Measurements from ENCODE around the gene PHOSPHO2.

The PHOSPHO2 gene

DNA sequence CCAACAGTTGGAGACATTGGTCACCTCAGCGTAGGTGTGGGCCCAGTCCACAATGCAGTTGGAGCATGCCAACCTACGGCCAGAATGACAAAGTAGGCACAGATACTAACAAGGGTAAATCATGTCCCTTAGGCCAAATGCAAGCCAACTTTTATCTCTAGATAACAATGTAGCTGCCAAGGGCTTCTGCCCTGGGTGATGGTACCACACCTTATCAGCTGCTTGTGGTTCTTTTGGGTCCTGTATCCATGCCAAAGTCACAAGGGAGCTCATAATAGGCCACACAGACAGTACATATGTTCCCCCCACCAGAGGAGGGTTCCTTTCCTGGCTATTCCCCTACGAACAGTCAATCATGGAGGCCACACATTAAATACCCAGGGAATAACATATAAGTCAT, 19.1 kb downstream of the PHOSPHO2 start:
- intact Hi-C loops (cut with DNase I), result no loop called here
- no peak for DNase-seq

- DNase-seq, result peak in 20 of 42 donors; percentile 17 to 77 (median 44)
- intact Hi-C loops (cut with DNase I), result no loop called here
Observed at GRCh38 chr2:169714699-169715098, 20.4 kb downstream of the PHOSPHO2 start.

GRCh38 chr2:169715379-169716237, 21.3 kb downstream of the PHOSPHO2 start:
- intact Hi-C loops (cut with DNase I), result no loop called here
- DNase-seq, result peak in 1 of 42 donors; percentile 9

DNA sequence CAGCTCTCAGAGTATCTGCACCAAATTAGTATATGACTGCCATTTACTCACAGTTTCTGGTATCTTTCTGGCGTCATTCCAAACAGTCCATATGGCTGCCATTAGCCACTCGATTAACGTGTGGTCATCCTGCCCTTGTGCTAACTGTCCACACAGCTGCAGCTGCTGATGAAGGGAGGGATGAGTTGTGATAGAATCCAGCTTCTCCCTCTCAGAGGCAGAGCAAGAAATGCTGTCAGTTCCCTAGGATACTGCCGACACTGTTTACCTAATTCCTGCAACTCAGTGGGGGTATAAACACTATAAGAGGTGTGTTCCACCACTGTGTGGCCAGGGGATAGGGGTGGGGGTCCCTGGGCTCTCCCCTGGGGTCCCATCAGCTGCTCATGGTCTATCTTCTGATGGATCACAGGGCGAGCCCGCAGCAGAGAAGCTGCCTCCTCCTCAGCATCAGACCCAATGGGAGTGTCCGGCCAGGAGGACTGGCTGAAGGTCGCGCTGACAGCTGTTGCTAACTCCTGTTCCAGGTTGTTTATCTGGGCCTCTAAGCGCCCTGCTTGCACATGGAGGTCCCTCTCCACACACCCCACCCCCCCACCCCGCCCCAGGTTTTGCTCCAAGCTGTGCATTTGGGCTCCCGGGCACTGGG, 22.1 kb downstream of the PHOSPHO2 start:
- DNase-seq, result no peak

DNA sequence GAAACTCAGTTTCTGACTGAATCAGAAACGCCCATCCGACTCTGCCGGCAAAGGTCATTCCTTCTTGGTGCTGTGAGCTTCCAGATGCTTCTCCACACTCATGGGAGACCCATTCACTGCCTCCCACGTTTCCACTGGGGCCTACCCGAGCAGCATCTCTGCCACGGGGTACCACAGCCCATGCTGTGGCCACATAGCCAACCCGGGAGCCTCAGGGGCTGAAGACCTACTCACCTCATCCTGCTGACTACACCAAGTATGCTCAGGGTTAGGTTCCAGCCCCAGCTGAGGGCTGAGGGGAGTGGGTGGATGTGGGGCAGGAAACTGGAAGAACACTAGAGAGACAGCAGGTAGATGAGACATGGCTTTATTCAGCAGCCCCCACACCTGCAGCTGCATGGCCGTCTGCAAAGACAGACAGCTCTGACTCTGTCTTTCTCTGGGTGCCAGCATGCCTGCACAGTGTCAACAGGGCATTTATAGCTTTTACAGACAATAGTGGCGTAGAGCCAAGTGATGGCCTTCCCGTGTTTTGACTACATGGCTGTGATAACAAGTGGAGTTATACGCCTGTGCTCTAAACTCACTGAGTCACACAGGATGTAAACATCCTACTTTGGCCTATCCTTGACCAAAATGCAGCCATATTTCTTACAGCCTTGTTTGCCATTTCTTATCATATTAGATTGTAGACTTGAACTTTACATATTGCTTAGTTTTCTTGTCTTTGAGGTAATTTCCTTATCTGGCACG, 22.8 kb downstream of the PHOSPHO2 start:
- DNase-seq, result peak in 6 of 42 donors; percentile 11 to 37 (median 25)
- intact Hi-C loops (cut with DNase I), result no loop called here

More for the DNA sequence above, 22.1 kb downstream of the PHOSPHO2 start:
- intact Hi-C loops (cut with DNase I), result no loop called here

DNA sequence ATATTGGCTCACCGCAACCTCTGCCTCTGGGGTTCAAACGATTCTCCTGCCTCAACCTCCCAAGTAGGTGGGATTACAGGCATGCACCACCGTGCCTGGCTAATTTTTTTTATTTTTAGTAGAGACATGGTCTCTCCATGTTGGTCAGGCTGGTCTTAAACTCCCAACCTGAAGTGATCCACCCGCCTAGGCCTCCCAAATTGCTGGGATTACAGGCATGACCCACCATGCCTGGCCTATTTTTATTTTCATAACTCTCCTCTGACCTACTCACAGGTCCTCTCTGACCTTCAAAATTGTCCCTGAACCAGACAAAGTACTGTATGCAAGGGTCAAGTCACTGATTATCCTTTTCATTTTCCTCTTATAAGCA, 23.4 kb downstream of the PHOSPHO2 start:
- intact Hi-C loops (cut with DNase I), result no loop called here

DNA sequence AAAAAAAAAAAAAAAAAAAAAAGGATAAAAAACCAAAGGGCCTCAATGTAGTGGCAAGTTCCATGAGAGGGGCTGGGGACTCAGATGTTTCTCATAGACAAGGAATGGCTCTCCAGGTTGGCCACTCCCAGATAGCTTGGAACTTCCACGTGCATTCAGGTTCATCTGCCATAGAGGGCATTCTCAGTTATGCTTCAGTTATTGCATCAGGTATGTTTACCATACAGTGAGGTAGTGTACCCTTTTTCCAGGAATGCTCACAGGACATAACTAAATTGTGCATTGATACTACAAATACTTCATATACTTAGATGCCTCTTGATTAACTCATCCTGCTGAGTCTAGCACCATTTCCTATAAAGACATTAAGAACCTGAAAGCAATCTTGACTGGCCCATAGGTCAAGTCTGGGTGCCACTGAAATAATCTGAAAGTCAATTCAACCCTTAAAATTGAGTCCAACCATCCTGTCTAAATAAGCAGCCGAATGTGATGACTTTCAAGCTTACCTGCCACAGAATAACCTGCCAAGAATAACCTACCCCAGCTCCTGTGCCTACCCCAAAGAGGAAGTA, 24.7 kb downstream of the PHOSPHO2 start:
- no peak for DNase-seq
- intact Hi-C loops (cut with DNase I), result no loop called here

More for the DNA sequence above, 23.4 kb downstream of the PHOSPHO2 start:
- DNase-seq, result no peak

GRCh38 chr2:169721016-169721415, 26.7 kb downstream of the PHOSPHO2 start:
- no peak for DNase-seq
- intact Hi-C loops (cut with DNase I), result no loop called here

DNA sequence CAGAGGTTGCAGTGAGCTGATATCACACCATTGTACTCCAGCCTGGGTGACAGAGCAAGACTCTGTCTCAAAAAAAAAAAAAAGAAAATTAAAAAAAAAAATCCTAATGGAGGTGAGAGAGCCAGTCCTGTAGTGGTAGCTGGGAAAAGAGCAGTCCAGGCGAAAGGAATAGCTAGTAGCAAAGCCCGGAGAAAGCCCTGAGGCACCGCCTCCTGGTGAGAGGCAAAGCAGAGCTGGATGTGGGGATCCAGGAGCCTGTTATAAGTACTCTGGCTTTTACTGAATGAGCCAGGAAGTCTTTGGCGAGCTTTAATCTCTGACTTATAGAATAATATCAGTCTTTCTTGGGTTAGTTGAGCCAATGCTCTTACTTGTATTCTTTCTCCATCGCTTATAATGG, 32.8 kb downstream of the PHOSPHO2 start:
- intact Hi-C loops (cut with DNase I), result no loop called here

DNA sequence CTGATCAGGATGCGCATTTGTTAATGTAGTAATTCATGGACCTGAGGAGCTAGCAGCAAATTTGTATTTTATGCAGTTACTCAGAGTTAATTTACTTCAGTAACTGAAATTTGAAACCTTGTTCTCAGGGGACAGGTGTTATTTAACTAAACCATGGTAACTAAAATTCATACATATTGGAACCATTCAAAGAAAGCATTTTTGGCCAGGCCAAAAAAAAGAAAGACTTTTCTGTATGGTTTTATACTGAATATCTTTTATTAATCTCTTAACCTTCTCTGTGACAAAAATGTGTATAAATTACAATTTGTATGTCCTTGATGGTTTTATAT, 35.0 kb downstream of the PHOSPHO2 start:
- intact Hi-C loops (cut with DNase I), result no loop called here
- DNase-seq, result no peak

More for the DNA sequence above, 32.8 kb downstream of the PHOSPHO2 start:
- DNase-seq, result no peak

- intact Hi-C loops (cut with DNase I), result no loop called here
Observed at GRCh38 chr2:169732075-169732474, 37.8 kb downstream of the PHOSPHO2 start.

DNA sequence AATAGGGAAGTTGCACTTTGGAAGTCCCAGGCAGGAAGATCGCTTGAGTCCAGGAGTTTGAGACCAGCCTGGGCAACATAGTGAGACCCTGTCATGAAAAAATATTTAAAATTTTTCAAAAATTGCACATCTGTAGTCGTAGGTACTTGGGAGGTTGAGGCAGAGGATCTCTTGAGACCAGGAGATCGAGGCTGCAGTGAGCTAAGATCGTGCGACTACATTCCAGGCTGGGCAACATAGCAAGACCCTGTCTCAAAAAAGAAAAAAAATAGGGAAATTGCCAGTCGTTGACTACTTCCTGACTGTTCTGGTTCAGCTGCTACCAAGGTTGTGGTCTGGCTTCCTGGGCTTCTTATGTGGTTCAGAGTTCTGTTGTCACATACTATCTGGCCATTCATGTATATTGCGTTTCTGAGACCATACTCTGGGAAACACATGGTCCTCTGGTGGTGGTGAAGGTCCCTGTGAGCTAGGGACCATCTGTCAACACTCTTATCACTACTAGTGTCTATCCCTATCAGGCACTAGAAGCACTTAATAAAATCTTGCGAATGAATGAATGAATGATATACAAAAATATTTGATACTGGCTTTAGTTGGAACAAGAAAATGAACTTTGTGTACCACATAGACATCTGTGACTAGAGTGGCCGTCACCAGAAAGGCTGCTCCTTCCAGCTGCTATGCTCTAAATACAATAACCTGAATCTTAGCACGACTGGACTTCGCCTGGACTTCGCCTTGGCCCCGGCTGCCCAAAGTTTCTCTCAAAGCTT, 38.5 kb downstream of the PHOSPHO2 start:
- intact Hi-C loops (cut with DNase I), result no loop called here
- no peak for DNase-seq

More at GRCh38 chr2:169732075-169732474, 37.8 kb downstream of the PHOSPHO2 start:
- DNase-seq, result no peak

DNA sequence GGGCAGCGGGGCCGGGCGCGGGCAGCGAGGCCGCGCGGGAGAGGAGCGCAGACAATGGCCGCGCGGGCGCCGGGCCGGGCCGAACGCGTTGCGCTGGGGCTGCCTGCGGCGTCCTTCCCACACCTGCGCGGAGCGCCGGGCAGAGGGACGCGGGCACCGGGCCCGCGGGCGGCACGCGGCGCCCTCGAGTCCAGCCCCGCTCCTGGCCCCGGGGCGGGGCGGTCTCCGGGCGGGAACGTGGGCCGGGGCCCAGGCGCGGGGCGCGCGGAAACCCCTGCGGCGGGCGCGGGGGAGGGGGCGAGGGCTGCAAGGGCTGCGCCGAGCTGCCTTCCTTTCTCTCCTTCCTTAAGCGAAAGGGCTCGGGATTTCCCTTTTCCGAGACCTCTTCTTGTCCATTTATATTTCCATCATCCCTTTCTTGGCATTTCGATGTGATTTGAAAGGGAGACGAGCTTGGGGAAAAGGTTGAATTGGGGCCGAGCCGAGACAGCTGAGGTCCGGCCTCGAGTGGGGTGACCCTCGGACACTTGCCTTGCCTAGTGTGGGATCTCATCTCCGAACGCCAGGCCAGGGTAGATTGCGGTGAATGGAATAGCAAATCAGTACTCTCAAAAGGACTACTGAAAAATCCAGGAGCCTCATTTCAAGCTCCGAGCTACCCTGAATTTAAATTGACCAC, 40.0 kb downstream of the PHOSPHO2 start:
- peak in 15 of 42 donors; percentile 8 to 52 (median 31) for DNase-seq
- intact Hi-C loops (cut with DNase I), result no loop called here

DNA sequence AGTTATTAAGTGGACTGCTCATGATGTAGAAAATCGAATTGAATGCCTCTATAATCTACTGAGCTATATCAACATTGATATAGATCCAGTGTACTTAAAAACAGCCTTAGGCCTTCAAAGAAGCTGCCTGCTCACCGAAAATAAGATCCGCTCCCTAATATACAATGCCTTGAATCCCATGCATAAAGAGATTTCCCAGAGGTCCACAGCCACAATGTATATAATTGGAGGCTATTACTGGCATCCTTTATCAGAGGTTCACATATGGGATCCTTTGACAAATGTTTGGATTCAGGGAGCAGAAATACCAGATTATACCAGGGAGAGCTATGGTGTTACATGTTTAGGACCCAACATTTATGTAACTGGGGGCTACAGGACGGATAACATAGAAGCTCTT, 41.4 kb downstream of the PHOSPHO2 start:
- intact Hi-C loops (cut with DNase I), result no loop called here
- DNase-seq, result no peak

DNA sequence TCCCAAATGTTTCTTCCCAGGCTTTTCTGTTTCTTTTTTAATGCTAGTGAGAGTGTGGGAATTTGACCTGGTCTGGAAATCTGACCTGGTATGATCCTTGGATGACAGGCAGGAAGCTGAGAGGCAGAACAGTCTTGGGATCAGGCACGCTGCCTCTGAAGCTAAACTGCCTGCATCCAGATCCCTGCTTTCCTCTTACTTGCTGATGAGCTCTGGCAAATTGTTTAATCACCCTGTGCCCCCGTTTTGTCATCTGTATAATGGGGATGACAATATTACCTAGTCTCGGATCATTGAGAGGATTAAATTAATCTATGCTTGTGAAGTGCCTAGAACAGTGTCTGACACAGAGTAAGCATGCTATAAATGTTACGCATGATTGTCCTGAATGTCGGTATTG, 42.6 kb downstream of the PHOSPHO2 start:
- DNase-seq, result no peak
- intact Hi-C loops (cut with DNase I), result no loop called here

DNA sequence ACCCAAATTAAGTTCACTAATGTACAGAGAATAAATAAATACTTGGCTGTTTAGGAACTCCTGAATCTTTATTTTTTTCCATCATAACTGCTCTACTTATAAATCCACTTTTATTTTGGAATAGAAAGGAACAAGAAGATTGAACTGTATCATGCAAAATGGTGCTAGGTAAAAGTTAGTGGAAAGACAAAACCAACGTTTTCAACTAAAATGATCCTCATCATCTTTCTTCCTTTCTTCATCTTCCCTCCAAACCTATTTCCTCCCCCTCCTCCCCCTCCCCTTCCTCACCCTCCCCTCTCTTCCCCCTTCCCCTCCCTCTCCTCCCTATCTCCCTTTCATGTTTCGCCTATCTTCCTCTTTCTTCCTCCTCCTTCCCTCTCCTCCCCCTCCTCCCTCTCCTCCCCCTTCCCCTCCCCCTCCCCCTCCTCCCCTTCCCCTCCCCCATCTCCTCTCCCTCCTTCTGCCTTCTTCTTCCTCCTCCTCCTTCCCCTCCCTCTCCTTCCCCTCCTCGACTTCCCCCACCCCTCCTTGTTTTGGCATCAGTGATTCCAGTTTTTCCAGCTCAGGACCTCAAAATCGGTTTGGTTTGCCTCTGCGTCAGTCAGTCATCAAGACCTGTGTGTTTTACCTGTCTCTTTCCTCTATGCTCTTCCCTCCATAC, 44.4 kb downstream of the PHOSPHO2 start:
- no peak for DNase-seq
- intact Hi-C loops (cut with DNase I), result no loop called here

DNA sequence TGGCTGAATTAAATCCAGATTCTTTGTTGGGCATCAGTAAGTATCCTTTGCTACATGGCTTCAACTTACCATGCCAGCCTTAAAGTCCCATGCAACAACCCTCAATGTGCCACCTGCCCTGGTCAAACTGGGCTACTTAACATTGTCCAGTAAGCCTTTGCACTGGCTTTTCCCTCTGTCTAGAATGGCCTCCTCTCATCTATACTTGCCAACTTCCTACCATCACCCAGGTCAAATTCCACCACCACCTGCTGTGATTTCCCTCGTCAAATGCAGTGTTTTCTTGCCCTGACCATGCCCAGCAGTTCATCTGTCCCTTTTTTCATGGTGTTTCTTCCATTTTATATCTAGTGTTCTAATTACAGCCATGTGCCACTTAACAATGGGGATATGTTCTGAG, 45.1 kb downstream of the PHOSPHO2 start:
- intact Hi-C loops (cut with DNase I), result no loop called here
- DNase-seq, result no peak

- DNase-seq, result peak in 26 of 42 donors; percentile 14 to 66 (median 37)
Observed at GRCh38 chr2:169743549-169743948, 49.3 kb downstream of the PHOSPHO2 start.

More at GRCh38 chr2:169743549-169743948, 49.3 kb downstream of the PHOSPHO2 start:
- intact Hi-C loops (cut with DNase I), result loop anchor here (10.0 kb wide), 1 partner anchor 49 kb away; the partner anchor contains the start of genes CFAP210 and PHOSPHO2
